OCI-LY7 (cell line): ENCODE data around the gene PLCB3.

ENCODE experiments used
- EZH2phosphoT487 ChIP-seq: fragments of 200-600 bp; sonication (generic); IDR thresholded peaks from 2 replicates; pipeline ENCODE4 v1.6.1; 2018; ENCODE audit warnings: low read depth, borderline replicate concordance, mild to moderate bottlenecking, mixed run types, antibody characterized with exemption, low read length, moderate library complexity, mixed read lengths
- TF ChIP-seq, protein P1 (sequence below): fragments of 200-600 bp; sonication (generic); conservative IDR thresholded peaks from 2 replicates; pipeline ENCODE4 v1.5.1; 2014; ENCODE audit warnings: mild to moderate bottlenecking, antibody characterized with exemption, low read length, moderate library complexity, mixed read lengths

DNA sequence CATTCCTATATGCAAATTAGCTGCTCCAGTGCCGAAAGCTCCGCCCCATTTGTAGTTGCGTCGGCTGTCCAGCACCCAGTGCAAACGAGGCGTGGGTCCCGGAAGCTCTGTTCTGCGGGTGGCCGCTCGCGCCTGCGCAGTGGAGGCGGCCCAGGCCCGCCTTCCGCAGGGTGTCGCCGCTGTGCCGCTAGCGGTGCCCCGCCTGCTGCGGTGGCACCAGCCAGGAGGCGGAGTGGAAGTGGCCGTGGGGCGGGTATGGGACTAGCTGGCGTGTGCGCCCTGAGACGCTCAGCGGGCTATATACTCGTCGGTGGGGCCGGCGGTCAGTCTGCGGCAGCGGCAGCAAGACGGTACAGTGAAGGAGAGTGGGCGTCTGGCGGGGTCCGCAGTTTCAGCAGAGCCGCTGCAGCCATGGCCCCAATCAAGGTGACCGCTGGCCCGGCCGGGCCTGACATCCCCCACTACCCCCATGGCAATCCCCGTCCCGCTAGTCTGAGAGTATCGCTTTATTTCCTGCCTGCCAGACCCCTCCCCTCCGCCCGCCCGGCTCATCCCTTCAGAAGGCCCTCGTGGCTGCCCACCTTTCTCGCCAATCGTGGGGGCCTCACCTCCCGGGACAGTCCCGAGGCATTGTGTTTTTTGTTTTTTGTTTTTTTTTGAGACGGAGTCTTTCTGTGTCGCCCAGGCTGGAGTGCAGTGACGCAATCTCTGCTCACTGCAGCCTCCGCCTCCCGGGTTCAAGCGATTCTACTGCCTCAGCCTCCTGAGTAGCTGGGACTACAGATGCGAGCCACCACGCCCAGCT lies 66.8 kb downstream of the PLCB3 start, which contains the start of gene PRDX5:
- TF ChIP-seq EZH2phosphoT487: no peak
- TF ChIP-seq, protein P1, sequence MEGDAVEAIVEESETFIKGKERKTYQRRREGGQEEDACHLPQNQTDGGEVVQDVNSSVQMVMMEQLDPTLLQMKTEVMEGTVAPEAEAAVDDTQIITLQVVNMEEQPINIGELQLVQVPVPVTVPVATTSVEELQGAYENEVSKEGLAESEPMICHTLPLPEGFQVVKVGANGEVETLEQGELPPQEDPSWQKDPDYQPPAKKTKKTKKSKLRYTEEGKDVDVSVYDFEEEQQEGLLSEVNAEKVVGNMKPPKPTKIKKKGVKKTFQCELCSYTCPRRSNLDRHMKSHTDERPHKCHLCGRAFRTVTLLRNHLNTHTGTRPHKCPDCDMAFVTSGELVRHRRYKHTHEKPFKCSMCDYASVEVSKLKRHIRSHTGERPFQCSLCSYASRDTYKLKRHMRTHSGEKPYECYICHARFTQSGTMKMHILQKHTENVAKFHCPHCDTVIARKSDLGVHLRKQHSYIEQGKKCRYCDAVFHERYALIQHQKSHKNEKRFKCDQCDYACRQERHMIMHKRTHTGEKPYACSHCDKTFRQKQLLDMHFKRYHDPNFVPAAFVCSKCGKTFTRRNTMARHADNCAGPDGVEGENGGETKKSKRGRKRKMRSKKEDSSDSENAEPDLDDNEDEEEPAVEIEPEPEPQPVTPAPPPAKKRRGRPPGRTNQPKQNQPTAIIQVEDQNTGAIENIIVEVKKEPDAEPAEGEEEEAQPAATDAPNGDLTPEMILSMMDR: peak; percentile 70
